GM20000 (cell line): Measurements from ENCODE around the gene TTLL5.

Experiments
- DNase-seq: peaks from one replicate; pipeline ENCODE4 v3.0.0; 2012; ENCODE audit warnings: low spot score
- CTCF ChIP-seq: IDR thresholded peaks from 2 replicates; pipeline ENCODE4 v1.5.1; 2012; ENCODE audit warnings: mild to moderate bottlenecking, control low read depth; ENCODE audit errors: extremely low read depth, missing control alignments

Gene TTLL5

GRCh38 chr14:75968456-75968855 is 307.4 kb downstream of the TTLL5 start:
- no peak for DNase-seq
- TF ChIP-seq CTCF = no peak

GRCh38 chr14:75969126-75969525 is 308.1 kb downstream of the TTLL5 start:
- no peak for TF ChIP-seq CTCF
- no peak for DNase-seq

GRCh38 chr14:75969891-75970290 is 308.8 kb downstream of the TTLL5 start:
- no peak for TF ChIP-seq CTCF
- no peak for DNase-seq

GRCh38 chr14:75970989-75971388 is 309.9 kb downstream of the TTLL5 start:
- no peak for DNase-seq
- no peak for TF ChIP-seq CTCF

- no peak for TF ChIP-seq CTCF
- no peak for DNase-seq
Observed at GRCh38 chr14:75971509-75971908, 310.5 kb downstream of the TTLL5 start.

GRCh38 chr14:75972801-75973421 is 311.9 kb downstream of the TTLL5 start:
- DNase-seq = no peak
- no peak for TF ChIP-seq CTCF

- DNase-seq = no peak
- no peak for TF ChIP-seq CTCF
Observed at GRCh38 chr14:75976826-75977581, 316.0 kb downstream of the TTLL5 start.
